GM19438 (cell line): ENCODE results near the gene TMEM59L.

Experiments
- ATAC-seq: cut with Tn5 transposase; IDR thresholded peaks from one replicate; pipeline ENCODE4 v1.9.1; 2021; ENCODE audit warnings: low read depth; ENCODE audit not compliant: unreplicated experiment

TMEM59L gene

GRCh38 chr19:18655173-18655844 is 42.6 kb downstream of the TMEM59L start:
- no peak for ATAC-seq

- ATAC-seq = no peak
Observed at GRCh38 chr19:18656337-18657086, 43.8 kb downstream of the TMEM59L start.

GRCh38 chr19:18657590-18658365 is 45.1 kb downstream of the TMEM59L start:
- ATAC-seq = no peak

- ATAC-seq = no peak
Observed at GRCh38 chr19:18658366-18658855, 45.7 kb downstream of the TMEM59L start.

GRCh38 chr19:18659281-18660050 is 46.8 kb downstream of the TMEM59L start:
- ATAC-seq = no peak

- no peak for ATAC-seq
Observed at GRCh38 chr19:18660051-18660910, 47.6 kb downstream of the TMEM59L start.

GRCh38 chr19:18660939-18661670 is 48.4 kb downstream of the TMEM59L start:
- ATAC-seq = no peak

GRCh38 chr19:18662972-18663732 is 50.5 kb downstream of the TMEM59L start:
- no peak for ATAC-seq

GRCh38 chr19:18663940-18664530 is 51.4 kb downstream of the TMEM59L start:
- no peak for ATAC-seq

- ATAC-seq = no peak
Observed at GRCh38 chr19:18665771-18666202, 53.1 kb downstream of the TMEM59L start.

GRCh38 chr19:18666317-18666716 is 53.6 kb downstream of the TMEM59L start:
- no peak for ATAC-seq

- no peak for ATAC-seq
Observed at GRCh38 chr19:18666784-18667183, 54.1 kb downstream of the TMEM59L start.

GRCh38 chr19:18667531-18668251 is 55.0 kb downstream of the TMEM59L start:
- no peak for ATAC-seq

GRCh38 chr19:18668252-18668631 is 55.6 kb downstream of the TMEM59L start:
- ATAC-seq = no peak

GRCh38 chr19:18668744-18669523 is 56.3 kb downstream of the TMEM59L start:
- no peak for ATAC-seq

GRCh38 chr19:18669524-18669817 is 56.8 kb downstream of the TMEM59L start:
- no peak for ATAC-seq

GRCh38 chr19:18669883-18670282 is 57.2 kb downstream of the TMEM59L start:
- ATAC-seq = no peak
